GM10248 (cell line): ENCODE data around the gene LMO1.

Experiments used
- CTCF ChIA-PET: fragments of 300-600 bp; sonication (Branson Sonifier 250); formaldehyde crosslinking; extraction: SDS; loops from one replicate; lab custom pipeline; 2021; ENCODE audit warnings: antibody characterized with exemption; lab: Yijun Ruan, JAX
- POLR2A ChIA-PET: fragments of 350-650 bp; sonication (Branson Sonifier 250); formaldehyde crosslinking; extraction: SDS; loops from one replicate; lab custom pipeline; 2020; ENCODE audit warnings: antibody characterized with exemption; lab: Yijun Ruan, JAX
- DNase-seq: peaks from one replicate; pipeline ENCODE4 v3.0.0; 2012; ENCODE audit errors: extremely low spot score
- CTCF ChIP-seq: IDR thresholded peaks from 2 replicates; pipeline ENCODE4 v1.5.1; 2012; ENCODE audit warnings: mild to moderate bottlenecking, low read depth; ENCODE audit errors: extremely low read depth, missing control alignments, control extremely low read depth

LMO1 gene

GRCh38 chr11:8288824-8289491 lies 25.3 kb upstream of the LMO1 start:
- POLR2A ChIA-PET, result no interaction called here
- CTCF ChIA-PET, result interaction anchor here (1.3 kb wide), 1 partner anchor 9 kb away, joined by 3 read pairs; no protein-coding TSS in a partner anchor
- no peak for DNase-seq
- TF ChIP-seq CTCF, result no peak

GRCh38 chr11:8288166-8288772 lies 24.6 kb upstream of the LMO1 start:
- no peak for TF ChIP-seq CTCF
- DNase-seq, result no peak
- ChIA-PET CTCF (no interaction called here), POLR2A (no interaction called here)

- POLR2A ChIA-PET, result no interaction called here
- CTCF ChIA-PET, result interaction anchor here (2.8 kb wide), 1 partner anchor 24 kb away, joined by 7 read pairs; the partner anchor contains the start of gene LMO1
- TF ChIP-seq CTCF, result no peak
- DNase-seq, result no peak
Measured at GRCh38 chr11:8287703-8288102, 24.0 kb upstream of the LMO1 start.

- no peak for DNase-seq
- TF ChIP-seq CTCF, result no peak
- CTCF ChIA-PET, result interaction anchor here (2.8 kb wide), 1 partner anchor 24 kb away, joined by 7 read pairs; the partner anchor contains the start of gene LMO1
- POLR2A ChIA-PET, result no interaction called here
Measured at GRCh38 chr11:8287297-8287696, 23.6 kb upstream of the LMO1 start.

- no peak for DNase-seq
- CTCF ChIA-PET, result interaction anchor here (2.8 kb wide), 1 partner anchor 23 kb away, joined by 7 read pairs; the partner anchor contains the start of gene LMO1
- no peak for TF ChIP-seq CTCF
- POLR2A ChIA-PET, result no interaction called here
Measured at GRCh38 chr11:8286886-8287285, 23.2 kb upstream of the LMO1 start.

- ChIA-PET POLR2A (no interaction called here), CTCF (interaction anchor here (2.8 kb wide), 1 partner anchor 22 kb away, joined by 7 read pairs; the partner anchor contains the start of gene LMO1)
- TF ChIP-seq CTCF, result no peak
- no peak for DNase-seq
Measured at GRCh38 chr11:8285796-8286195, 22.1 kb upstream of the LMO1 start.
